SU-DHL-6 (cell line): ENCODE results near the gene WNT11.

Source experiments
- EZH2phosphoT487 ChIP-seq: fragments of 200-600 bp; sonication (generic), shearing (Covaris generic); conservative IDR thresholded peaks from 2 replicates; pipeline ENCODE4 v1.6.1; 2018; ENCODE audit warnings: mild to moderate bottlenecking, antibody characterized with exemption, low read length, moderate library complexity, mixed read lengths
- TF ChIP-seq, protein P1 (sequence below): fragments of 200-600 bp; sonication (generic); IDR thresholded peaks from one replicate; pipeline ENCODE4 v1.5.1; 2017; ENCODE audit warnings: antibody characterized with exemption, mild to moderate bottlenecking, low read length, moderate library complexity; ENCODE audit not compliant: insufficient read depth, poor library complexity, severe bottlenecking

DNA sequence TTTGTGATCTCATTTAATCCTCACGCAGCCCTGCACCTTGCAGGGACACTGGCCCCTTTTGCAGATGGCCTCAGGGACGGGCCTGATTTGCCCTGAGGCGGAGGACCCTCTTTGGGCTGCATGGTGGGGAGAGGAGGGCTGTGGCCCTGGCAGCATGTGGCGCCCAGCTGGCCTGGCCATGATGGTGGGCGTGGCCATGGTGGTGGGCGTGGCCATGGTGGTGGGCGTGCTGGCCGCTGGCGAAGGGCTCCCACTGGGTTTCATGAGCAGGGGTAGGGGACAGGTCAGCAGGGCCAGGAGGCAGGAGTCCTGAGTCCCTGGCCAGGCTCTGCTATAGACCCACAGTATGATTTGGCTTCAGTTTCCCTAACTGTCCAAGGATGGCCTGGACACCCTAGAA, 13.1 kb downstream of the WNT11 start:
- TF ChIP-seq, protein P1, sequence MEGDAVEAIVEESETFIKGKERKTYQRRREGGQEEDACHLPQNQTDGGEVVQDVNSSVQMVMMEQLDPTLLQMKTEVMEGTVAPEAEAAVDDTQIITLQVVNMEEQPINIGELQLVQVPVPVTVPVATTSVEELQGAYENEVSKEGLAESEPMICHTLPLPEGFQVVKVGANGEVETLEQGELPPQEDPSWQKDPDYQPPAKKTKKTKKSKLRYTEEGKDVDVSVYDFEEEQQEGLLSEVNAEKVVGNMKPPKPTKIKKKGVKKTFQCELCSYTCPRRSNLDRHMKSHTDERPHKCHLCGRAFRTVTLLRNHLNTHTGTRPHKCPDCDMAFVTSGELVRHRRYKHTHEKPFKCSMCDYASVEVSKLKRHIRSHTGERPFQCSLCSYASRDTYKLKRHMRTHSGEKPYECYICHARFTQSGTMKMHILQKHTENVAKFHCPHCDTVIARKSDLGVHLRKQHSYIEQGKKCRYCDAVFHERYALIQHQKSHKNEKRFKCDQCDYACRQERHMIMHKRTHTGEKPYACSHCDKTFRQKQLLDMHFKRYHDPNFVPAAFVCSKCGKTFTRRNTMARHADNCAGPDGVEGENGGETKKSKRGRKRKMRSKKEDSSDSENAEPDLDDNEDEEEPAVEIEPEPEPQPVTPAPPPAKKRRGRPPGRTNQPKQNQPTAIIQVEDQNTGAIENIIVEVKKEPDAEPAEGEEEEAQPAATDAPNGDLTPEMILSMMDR: no peak
- TF ChIP-seq EZH2phosphoT487: no peak
